Astrocyte (in vitro differentiated cells and primary cell): ENCODE data around the gene VKORC1L1.
"Not testable (repeated sequence)": the region's sequence is repeated elsewhere in the genome, so short reads cannot be mapped to it uniquely, and the experiment has no call there.

Experiments
- CTCF ChIP-seq: IDR thresholded peaks from 2 replicates; pipeline ENCODE4 v1.5.1; 2011; ENCODE audit warnings: low read depth, mild to moderate bottlenecking, inconsistent platforms, low read length, moderate library complexity; ENCODE audit not compliant: insufficient read depth
- EZH2 ChIP-seq: IDR thresholded peaks from 2 replicates; pipeline ENCODE4 v1.6.1; 2012; ENCODE audit warnings: mild to moderate bottlenecking, low read length, inconsistent platforms; ENCODE audit not compliant: insufficient read depth

DNA sequence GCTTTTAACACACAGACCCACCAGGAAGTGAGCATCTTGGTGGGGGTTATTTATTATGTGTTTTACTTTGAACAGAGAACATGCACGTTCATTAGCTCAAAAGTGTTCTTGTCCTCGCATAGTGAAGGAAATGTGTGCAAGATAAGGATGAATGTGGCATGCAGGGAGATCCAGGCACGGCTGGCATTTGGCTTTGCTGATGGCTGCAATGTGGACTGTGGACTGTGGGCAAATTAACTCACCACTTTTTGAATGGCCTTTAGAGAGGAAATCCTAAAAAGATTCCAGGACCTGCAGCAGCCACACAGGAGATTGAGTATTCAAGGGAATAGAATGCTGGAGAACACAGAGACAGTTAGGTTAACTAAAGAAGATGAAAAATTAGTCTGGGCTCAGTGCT is 6.6 kb upstream of the VKORC1L1 start:
- not testable (repeated sequence) for TF ChIP-seq CTCF, EZH2
